Stimulated activated CD8-positive, alpha-beta memory T cell treated with anti-CD3 and anti-CD28 coated beads, Interleukin-12 subunit alpha, Interleukin-12 subunit beta, amount 100 ng/mL, for 24 hours (primary cell): ENCODE results near the gene NACC2.
A peak's percentile ranks its signal among the peaks of the same experiment; 100 is the strongest.
"Not testable (repeated sequence)": the region's sequence is repeated elsewhere in the genome, so short reads cannot be mapped to it uniquely, and the experiment has no call there.

Experiments
- DNase-seq: peaks from one replicate; pipeline ENCODE4 v3.0.0-alpha.2; 2020; ENCODE audit errors: extremely low read depth

NACC2 gene

GRCh38 chr9:136110082-136111061 lies 15.3 kb upstream of the NACC2 start:
- no peak for DNase-seq

- DNase-seq = peak; percentile 83
Measured at GRCh38 chr9:136109351-136110081, 14.4 kb upstream of the NACC2 start.

GRCh38 chr9:136108648-136109266 lies 13.7 kb upstream of the NACC2 start:
- no peak for DNase-seq

- no peak for DNase-seq
Measured at GRCh38 chr9:136107953-136108647, 13.0 kb upstream of the NACC2 start.

GRCh38 chr9:136107155-136107952 lies 12.3 kb upstream of the NACC2 start:
- DNase-seq = no peak

GRCh38 chr9:136105398-136106135 lies 10.5 kb upstream of the NACC2 start:
- no peak for DNase-seq

GRCh38 chr9:136104916-136105315 lies 9.8 kb upstream of the NACC2 start:
- no peak for DNase-seq

- no peak for DNase-seq
Measured at GRCh38 chr9:136104488-136104800, 9.4 kb upstream of the NACC2 start.

GRCh38 chr9:136103651-136104487 lies 8.8 kb upstream of the NACC2 start:
- no peak for DNase-seq

GRCh38 chr9:136101615-136102074 lies 6.6 kb upstream of the NACC2 start:
- DNase-seq = not testable (repeated sequence)

- no peak for DNase-seq
Measured at GRCh38 chr9:136100700-136101614, 5.9 kb upstream of the NACC2 start.

GRCh38 chr9:136099542-136099941 lies 4.5 kb upstream of the NACC2 start:
- no peak for DNase-seq

GRCh38 chr9:136098844-136099243 lies 3.8 kb upstream of the NACC2 start:
- DNase-seq = no peak

- DNase-seq = no peak
Measured at GRCh38 chr9:136098210-136098609, 3.1 kb upstream of the NACC2 start.

- no peak for DNase-seq
Measured at GRCh38 chr9:136096505-136097001, 1.5 kb upstream of the NACC2 start.

- DNase-seq = no peak
Measured at GRCh38 chr9:136093995-136094881, 851 bp downstream of the NACC2 start.
